H1 (cell line): ENCODE results near the gene THRB. TPM values are rescaled to one million over a fixed set of nuclear protein-coding genes. Genes with fewer than 3 reads are reported as not detected.

Experiments
- CTCF ChIA-PET: fragments of 300-600 bp; sonication (Branson Sonifier 250); formaldehyde crosslinking; loops from one replicate; lab custom pipeline; 2021; ENCODE audit not compliant: partially characterized antibody; lab: Charles Lee
- POLR2A ChIA-PET: fragments of 300-600 bp; sonication (Branson Sonifier 250); formaldehyde crosslinking; loops from one replicate; lab custom pipeline; 2021; ENCODE audit warnings: inconsistent platforms; ENCODE audit not compliant: partially characterized antibody; lab: Charles Lee
- DNase-seq, 2 experiments: peaks; one replicate each; pipeline versions ENCODE4 v3.0.0 to v3.0.0-alpha.2; 2010 to 2022; ENCODE audit warnings: low spot score in 2 of 2, low read depth in 1 of 2, mixed read lengths in 1 of 2
- FAIRE-seq: peaks from 2 replicates; lab custom pipeline; 2011; peaks lifted over from hg19 to GRCh38; lab: Jason Lieb, UNC
- H2AFZ ChIP-seq: 2 replicates; pipeline ENCODE4 v1.8.1; 2012; ENCODE audit warnings: low read length, inconsistent platforms
- H2AK5ac ChIP-seq: 2 replicates; pipeline ENCODE4 v1.6.1; 2013; ENCODE audit warnings: low read depth, low read length
- H2BK120ac ChIP-seq: replicated peaks from 2 replicates; pipeline ENCODE3; 2013; ENCODE audit warnings: low read depth, low read length, inconsistent platforms
- H2BK12ac ChIP-seq: 2 replicates; pipeline ENCODE4 v1.6.1; 2013; ENCODE audit warnings: low read depth, low read length
- H2BK15ac ChIP-seq: 2 replicates; pipeline ENCODE4 v1.6.1; 2013; ENCODE audit warnings: low read length
- H2BK20ac ChIP-seq: 2 replicates; pipeline ENCODE4 v1.6.1; 2013; ENCODE audit warnings: low read length
- H2BK5ac ChIP-seq: 2 replicates; pipeline ENCODE4 v1.6.1; 2013; ENCODE audit warnings: low read depth, low read length
- H3K14ac ChIP-seq: 2 replicates; pipeline ENCODE4 v1.6.1; 2013; ENCODE audit warnings: inconsistent platforms; ENCODE audit not compliant: insufficient read length
- H3K18ac ChIP-seq: 2 replicates; pipeline ENCODE4 v1.6.1; 2013; ENCODE audit warnings: low read length; ENCODE audit errors: extremely low read depth
- H3K23ac ChIP-seq: 2 replicates; pipeline ENCODE4 v1.6.1; 2013; ENCODE audit warnings: inconsistent platforms; ENCODE audit not compliant: insufficient read length
- H3K23me2 ChIP-seq: 2 replicates; pipeline ENCODE4 v1.6.1; 2013; ENCODE audit warnings: low read depth, low read length
- H3K27ac ChIP-seq: 2 replicates; pipeline ENCODE4 v1.6.1; 2011; ENCODE audit warnings: low read depth, low read length, inconsistent platforms
- H3K27me3 ChIP-seq, 4 experiments: replicated peaks in 1 of 4; 1 replicate in 1 of 4; 2 replicates in 3 of 4; pipeline versions ENCODE4 v1.6.1 to v1.8.1; 2011 to 2013; ENCODE audit warnings: low read length in 3 of 4, mild to moderate bottlenecking in 3 of 4, inconsistent platforms in 2 of 4, mixed read lengths in 2 of 4, moderate library complexity in 1 of 4; ENCODE audit not compliant: control insufficient read depth in 3 of 4, insufficient read depth in 3 of 4; ENCODE audit errors: extremely low read depth in 1 of 4
- H3K36me3 ChIP-seq, 4 experiments: 2 replicates each; pipeline versions ENCODE4 v1.6.1 to v1.8.1; 2011 to 2013; ENCODE audit warnings: mild to moderate bottlenecking in 4 of 4, low read length in 3 of 4, moderate library complexity in 2 of 4, control low read depth in 1 of 4, inconsistent platforms in 1 of 4; ENCODE audit not compliant: insufficient read depth in 4 of 4, control insufficient read depth in 2 of 4
- H3K4ac ChIP-seq: replicated peaks from 2 replicates; pipeline ENCODE3; 2013; ENCODE audit warnings: low read length, low read depth, mixed read lengths, inconsistent platforms; ENCODE audit not compliant: insufficient read length
- H3K4me1 ChIP-seq, 4 experiments: replicated peaks in 1 of 4; 1 replicate in 1 of 4; 2 replicates in 3 of 4; pipeline versions ENCODE4 v1.6.1 to v1.8.1; 2011 to 2013; ENCODE audit warnings: low read length in 3 of 4, inconsistent platforms in 2 of 4, mixed read lengths in 1 of 4; ENCODE audit not compliant: insufficient read depth in 4 of 4, control insufficient read depth in 3 of 4
- H3K4me2 ChIP-seq, 2 experiments: 2 replicates each; pipeline versions ENCODE4 v1.6.1 to v1.8.1; 2011 to 2013; ENCODE audit warnings: low read depth in 2 of 2, low read length in 2 of 2, control low read depth in 1 of 2, inconsistent platforms in 1 of 2, mild to moderate bottlenecking in 1 of 2; ENCODE audit not compliant: insufficient read depth in 1 of 2
- H3K4me3 ChIP-seq, 4 experiments: fragments of 200-600, 300-600 bp in 1 of 4; sonication (generic), shearing (Covaris generic), sonication (Bioruptor Twin) in 1 of 4; 2 replicates each; pipeline versions ENCODE4 v1.5.1 to v1.8.1; 2011 to 2016; ENCODE audit warnings: low read length in 4 of 4, low read depth in 3 of 4, control low read depth in 2 of 4, inconsistent platforms in 2 of 4, mild to moderate bottlenecking in 2 of 4, mixed read lengths in 1 of 4, moderate library complexity in 1 of 4; ENCODE audit not compliant: insufficient read depth in 2 of 4; ENCODE audit errors: extremely low read depth in 1 of 4
- H3K56ac ChIP-seq: replicated peaks from 2 replicates; pipeline ENCODE3; 2013; ENCODE audit warnings: low read depth, mild to moderate bottlenecking, mixed read lengths, low read length, inconsistent platforms; ENCODE audit not compliant: insufficient read length
- H3K79me1 ChIP-seq: 2 replicates; pipeline ENCODE4 v1.6.1; 2013; ENCODE audit warnings: low read depth, low read length, control low read depth
- H3K79me2 ChIP-seq, 2 experiments: 2 replicates each; pipeline versions ENCODE4 v1.6.1 to v1.8.1; 2012 to 2013; ENCODE audit warnings: low read length in 2 of 2, mild to moderate bottlenecking in 2 of 2, inconsistent platforms in 1 of 2; ENCODE audit not compliant: insufficient read depth in 2 of 2, control insufficient read depth in 1 of 2
- H3K9ac ChIP-seq, 4 experiments: replicated peaks in 1 of 4; 1 replicate in 1 of 4; 2 replicates in 3 of 4; pipeline versions ENCODE4 v1.6.1 to v1.8.1; 2011 to 2013; ENCODE audit warnings: low read depth in 3 of 4, low read length in 3 of 4, control low read depth in 2 of 4, mild to moderate bottlenecking in 2 of 4, moderate library complexity in 2 of 4, inconsistent platforms in 1 of 4; ENCODE audit errors: extremely low read depth in 1 of 4
- H3K9me3 ChIP-seq, 2 experiments: 2 replicates each; pipeline versions ENCODE4 v1.6.1 to v1.8.1; 2012 to 2013; ENCODE audit warnings: mild to moderate bottlenecking in 2 of 2, moderate library complexity in 2 of 2, control low read depth in 1 of 2, inconsistent platforms in 1 of 2, low read depth in 1 of 2, low read length in 1 of 2, mixed read lengths in 1 of 2; ENCODE audit not compliant: insufficient read depth in 2 of 2
- H4K20me1 ChIP-seq, 2 experiments: replicated peaks in 1 of 2; 2 replicates each; pipeline versions ENCODE3 to v1.8.1; 2011 to 2013; ENCODE audit warnings: inconsistent platforms in 2 of 2, low read length in 2 of 2, mild to moderate bottlenecking in 1 of 2; ENCODE audit not compliant: insufficient read depth in 2 of 2, control insufficient read depth in 1 of 2
- H4K5ac ChIP-seq: 2 replicates; pipeline ENCODE4 v1.6.1; 2013; ENCODE audit warnings: low read length, low read depth, mixed read lengths, inconsistent platforms; ENCODE audit not compliant: insufficient read length
- H4K8ac ChIP-seq: 2 replicates; pipeline ENCODE4 v1.8.0; 2013; ENCODE audit warnings: mild to moderate bottlenecking, moderate library complexity, low read length, inconsistent platforms; ENCODE audit not compliant: insufficient read depth; ENCODE audit errors: extremely low read depth
- H4K91ac ChIP-seq: replicated peaks from 2 replicates; pipeline ENCODE3; 2013; ENCODE audit warnings: low read length, mixed read lengths, inconsistent platforms; ENCODE audit not compliant: insufficient read length
- BRCA1 ChIP-seq: IDR thresholded peaks from 2 replicates; pipeline ENCODE4 v1.6.1; 2012; ENCODE audit warnings: low read depth, low read length, improper control_type of control experiment
- CREB1 ChIP-seq: IDR thresholded peaks from 2 replicates; pipeline ENCODE4 v1.6.1; 2012; ENCODE audit warnings: inconsistent platforms
- EGR1 ChIP-seq: IDR thresholded peaks from 2 replicates; pipeline ENCODE4 v1.6.1; 2011; ENCODE audit warnings: low read depth, low read length, borderline replicate concordance
- EP300 ChIP-seq, 2 experiments: IDR thresholded peaks; 1 replicate in 1 of 2; 2 replicates in 1 of 2; pipeline ENCODE4 v1.6.1; 2011 to 2012; ENCODE audit warnings: low read depth in 2 of 2, low read length in 2 of 2, mild to moderate bottlenecking in 2 of 2, borderline replicate concordance in 1 of 2, inconsistent platforms in 1 of 2, moderate library complexity in 1 of 2
- GTF2F1 ChIP-seq: IDR thresholded peaks from 2 replicates; pipeline ENCODE4 v1.6.1; 2012; ENCODE audit warnings: low read depth, low read length, improper control_type of control experiment, borderline replicate concordance
- KDM4A ChIP-seq: IDR thresholded peaks from one replicate; pipeline ENCODE4 v1.7.1; 2012; ENCODE audit warnings: low read depth, mild to moderate bottlenecking, moderate library complexity, low read length, inconsistent platforms; ENCODE audit not compliant: severe bottlenecking
- NANOG ChIP-seq: IDR thresholded peaks from 2 replicates; pipeline ENCODE4 v1.6.1; 2011; ENCODE audit warnings: low read length, low read depth, mild to moderate bottlenecking, inconsistent platforms; ENCODE audit not compliant: insufficient read depth, poor library complexity, severe bottlenecking
- SIX5 ChIP-seq: IDR thresholded peaks from 2 replicates; pipeline ENCODE4 v1.6.1; 2011; ENCODE audit warnings: mild to moderate bottlenecking, low read depth, low read length
- SP1 ChIP-seq: IDR thresholded peaks from 2 replicates; pipeline ENCODE4 v1.6.1; 2011; ENCODE audit warnings: low read depth, low read length
- WGBS, 2 experiments: shearing (Covaris generic) in 1 of 2; methylation state at CpG; one replicate each; pipeline versions ENCODE4 v1.1.6 to v1.1.7; 2013 to 2015; ENCODE audit warnings: low lambda C conversion rate in 2 of 2, mixed read lengths in 2 of 2, inconsistent platforms in 1 of 2, low coverage in 1 of 2, missing lambda C conversion rate in 1 of 2; ENCODE audit not compliant: insufficient replicate concordance in 2 of 2, insufficient coverage in 1 of 2, insufficient read length in 1 of 2; ENCODE audit errors: extremely low coverage in 1 of 2, missing lambda C conversion rate in 1 of 2; 5-methylcytosine and 5-hydroxymethylcytosine counted together
- polyA plus RNA-seq, 7 experiments: library from polyadenylated mRNA; depleted of rRNA in 3 of 7; stranded (reverse) in 5 of 7; unstranded in 2 of 7; fragments of >200 nt in 5 of 7; fragments of 200-250 nt in 2 of 7; gene quantifications; 1 replicate in 5 of 7; 2 replicates in 1 of 7; 4 replicates in 1 of 7; pipeline versions ENCODE4 v1.2.1 to v1.2.3, GENCODE V29; 2011 to 2013; ENCODE audit warnings: missing spikeins in 2 of 7, mixed read lengths in 2 of 7
- total RNA-seq: library from RNA; stranded (reverse); fragmentation: NEBNext Ultra II Directional; extraction: Animal tissue kit (Norgen Biotek cat#: 25700); gene quantifications from 2 replicates; pipeline ENCODE4 v1.2.1, GENCODE V29; 2021
- TF ChIP-seq, protein P1 (sequence below): IDR thresholded peaks from 2 replicates; pipeline ENCODE4 v1.6.1; 2012; ENCODE audit warnings: low read length, inconsistent platforms

THRB gene
- total and polyA plus RNA-seq, 2 of the 8 experiments (the other 6 are each of a cell fraction or from before 2014, with no cell fraction given): 0.98 to 3.9 TPM

DNA sequence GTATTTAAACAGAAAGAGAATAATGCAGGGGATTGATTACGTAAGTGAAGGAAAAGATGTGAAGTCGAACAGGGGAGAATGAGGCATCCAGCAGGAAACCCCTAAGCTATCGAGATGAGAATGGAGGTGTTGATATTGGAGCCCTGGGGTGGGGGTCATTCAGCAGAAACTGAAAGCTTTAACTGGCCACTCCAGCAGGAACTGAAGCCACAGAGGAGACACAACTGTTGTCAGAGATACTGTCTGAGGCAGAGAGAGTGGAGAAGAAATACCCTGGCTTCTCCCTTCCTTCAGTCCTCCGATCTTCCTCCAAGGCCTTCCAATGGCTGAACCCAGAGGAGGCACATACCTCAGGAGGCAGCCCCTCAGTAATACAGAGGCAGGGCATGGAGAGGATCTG, 152.4 kb downstream of the THRB start:
- Histone ChIP-seq H2BK120ac (no peak overlapping the region), H2BK15ac (no peak overlapping the region), H3K56ac (no peak overlapping the region), H4K20me1 (no peaks in the 10 kb centered on the region), H3K4me2 (no peak overlapping the region), H4K8ac (no peak overlapping the region), H3K14ac (no peak overlapping the region), H3K36me3 (no peaks in the 10 kb centered on the region), H4K91ac (no peak overlapping the region), H3K9me3 (no peaks in the 10 kb centered on the region), H3K27ac (no peak overlapping the region), H2AFZ (no peak overlapping the region), H3K18ac (no peak overlapping the region), H3K4ac (no peak overlapping the region), H3K79me1 (no peaks in the 10 kb centered on the region), H3K9ac (no peak overlapping the region), H2BK20ac (no peak overlapping the region), H4K5ac (no peak overlapping the region), H2BK12ac (no peak overlapping the region), H2BK5ac (no peak overlapping the region), H3K27me3 (no peaks in the 10 kb centered on the region), H3K4me3 (no peak overlapping the region), H3K4me1 (no peaks in the 10 kb centered on the region), H3K23ac (no peak overlapping the region), H2AK5ac (no peak overlapping the region), H3K79me2 (no peaks in the 10 kb centered on the region), H3K23me2 (no peaks in the 10 kb centered on the region)
- no peak for FAIRE-seq
- no peak for DNase-seq
- POLR2A ChIA-PET: no interaction called here
- CTCF ChIA-PET: interaction anchor here (0.7 kb wide), 1 partner anchor 8 kb away, joined by 3 read pairs; no protein-coding TSS in a partner anchor
- 94 to 100% methylated on average over 2 to 4 of the region's 4 CpGs for WGBS, 2 experiments
- TF ChIP-seq NANOG (no peak), CREB1 (no peak), BRCA1 (no peak), SIX5 (no peak), SP1 (no peak), EP300 (IDR thresholded peaks at IDR 0.05; ENCODE audit: borderline replicate concordance in 1 of 2, low read depth in 2 of 2, low read length in 2 of 2) (no peak), GTF2F1 (no peak), KDM4A (no peak), EGR1 (no peak)
- TF ChIP-seq, protein P1, sequence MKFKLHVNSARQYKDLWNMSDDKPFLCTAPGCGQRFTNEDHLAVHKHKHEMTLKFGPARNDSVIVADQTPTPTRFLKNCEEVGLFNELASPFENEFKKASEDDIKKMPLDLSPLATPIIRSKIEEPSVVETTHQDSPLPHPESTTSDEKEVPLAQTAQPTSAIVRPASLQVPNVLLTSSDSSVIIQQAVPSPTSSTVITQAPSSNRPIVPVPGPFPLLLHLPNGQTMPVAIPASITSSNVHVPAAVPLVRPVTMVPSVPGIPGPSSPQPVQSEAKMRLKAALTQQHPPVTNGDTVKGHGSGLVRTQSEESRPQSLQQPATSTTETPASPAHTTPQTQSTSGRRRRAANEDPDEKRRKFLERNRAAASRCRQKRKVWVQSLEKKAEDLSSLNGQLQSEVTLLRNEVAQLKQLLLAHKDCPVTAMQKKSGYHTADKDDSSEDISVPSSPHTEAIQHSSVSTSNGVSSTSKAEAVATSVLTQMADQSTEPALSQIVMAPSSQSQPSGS: no peak
